Measurements from ENCODE around the gene PLIN5. TPM values are rescaled to one million over a fixed set of nuclear protein-coding genes. Genes with fewer than 3 reads are reported as not detected.

Gene PLIN5
- total RNA-seq, 1 donor from 2014 or later = 0.27 TPM

DNA sequence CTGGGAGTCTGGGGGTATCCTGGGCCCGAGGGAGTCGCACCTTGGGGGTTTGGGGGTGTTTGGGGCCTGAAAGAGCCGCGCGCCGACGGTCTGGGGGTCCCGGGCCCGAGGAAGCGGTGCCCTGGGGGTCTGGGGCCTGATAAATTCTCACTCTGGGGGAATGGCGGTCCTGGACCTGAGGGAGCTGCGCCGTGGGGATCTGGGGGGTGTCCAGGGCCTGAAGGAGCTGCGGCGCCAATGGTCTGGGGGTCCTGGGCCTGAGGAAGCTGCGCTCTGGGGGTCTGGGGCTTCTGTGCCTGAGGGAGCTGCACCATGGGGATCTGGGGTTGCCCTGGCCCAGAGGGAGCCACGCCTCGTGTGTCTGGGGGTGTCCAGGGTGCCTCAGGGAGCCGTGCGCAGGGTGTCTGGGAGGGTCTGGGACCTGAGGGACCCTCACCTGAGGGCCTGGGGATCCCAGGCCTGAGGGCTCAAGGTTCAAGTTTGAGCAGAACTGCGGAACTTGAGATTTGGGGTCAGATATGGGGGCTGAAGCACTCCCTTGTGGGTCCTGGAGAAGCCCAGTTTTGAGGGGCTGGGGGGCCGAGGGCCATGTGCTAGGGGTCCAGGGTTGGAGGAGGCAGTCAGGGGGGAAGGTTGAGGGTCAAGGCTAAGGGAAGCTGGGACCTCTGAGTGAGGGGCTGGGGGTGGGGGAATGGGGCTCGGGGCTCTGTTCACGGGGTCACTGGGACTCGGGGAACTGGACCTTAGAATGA lies 61.8 kb downstream of the PLIN5 start:
- peak overlapping the region; percentile 78 for H3K4me3 Mint-ChIP-seq
- H3K36me3 Mint-ChIP-seq = peaks cover 2% of the 10 kb centered on the region
- peak overlapping the region; percentile 96 for H3K27ac Mint-ChIP-seq
- H3K4me1 Mint-ChIP-seq = peaks cover 18% of the 10 kb centered on the region
- H3K27me3 Mint-ChIP-seq (ENCODE audit: low read depth) = no peaks in the 10 kb centered on the region
- DNase-seq (ENCODE audit: low spot score in 2 of 2, unreplicated experiment in 2 of 2) = no peak
- no peaks in the 10 kb centered on the region for H3K9me3 Mint-ChIP-seq
- TF ChIP-seq, protein P1, sequence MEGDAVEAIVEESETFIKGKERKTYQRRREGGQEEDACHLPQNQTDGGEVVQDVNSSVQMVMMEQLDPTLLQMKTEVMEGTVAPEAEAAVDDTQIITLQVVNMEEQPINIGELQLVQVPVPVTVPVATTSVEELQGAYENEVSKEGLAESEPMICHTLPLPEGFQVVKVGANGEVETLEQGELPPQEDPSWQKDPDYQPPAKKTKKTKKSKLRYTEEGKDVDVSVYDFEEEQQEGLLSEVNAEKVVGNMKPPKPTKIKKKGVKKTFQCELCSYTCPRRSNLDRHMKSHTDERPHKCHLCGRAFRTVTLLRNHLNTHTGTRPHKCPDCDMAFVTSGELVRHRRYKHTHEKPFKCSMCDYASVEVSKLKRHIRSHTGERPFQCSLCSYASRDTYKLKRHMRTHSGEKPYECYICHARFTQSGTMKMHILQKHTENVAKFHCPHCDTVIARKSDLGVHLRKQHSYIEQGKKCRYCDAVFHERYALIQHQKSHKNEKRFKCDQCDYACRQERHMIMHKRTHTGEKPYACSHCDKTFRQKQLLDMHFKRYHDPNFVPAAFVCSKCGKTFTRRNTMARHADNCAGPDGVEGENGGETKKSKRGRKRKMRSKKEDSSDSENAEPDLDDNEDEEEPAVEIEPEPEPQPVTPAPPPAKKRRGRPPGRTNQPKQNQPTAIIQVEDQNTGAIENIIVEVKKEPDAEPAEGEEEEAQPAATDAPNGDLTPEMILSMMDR (IDR thresholded peaks at IDR 0.05; ENCODE audit: unreplicated experiment) = no peak

Other genes starting within 250 kb of the PLIN5 start
- gene TMIGD2, start 232.8 kb downstream of the PLIN5 start, total RNA-seq = 0.29 TPM in 1 of 3 replicates, not detected in the others
- 16.4 to 17.7 TPM (median 17.1 TPM) in 3 replicates for gene FSD1, start 230.6 kb downstream of the PLIN5 start, total RNA-seq
- gene STAP2, start 196.4 kb downstream of the PLIN5 start, total RNA-seq = 74.0 to 79.4 TPM (median 75.3 TPM) in 3 replicates
- gene MPND, start 191.7 kb downstream of the PLIN5 start, total RNA-seq = 34.6 to 42.4 TPM (median 42.2 TPM) in 3 replicates
- 89.9 to 91.7 TPM (median 90.1 TPM) in 3 replicates for gene SH3GL1, start 134.7 kb downstream of the PLIN5 start, total RNA-seq
- gene CHAF1A, start 132.6 kb downstream of the PLIN5 start, total RNA-seq = 30.9 to 35.1 TPM (median 33.1 TPM) in 3 replicates
- gene UBXN6, start 77.4 kb downstream of the PLIN5 start, total RNA-seq = 67.7 to 71.0 TPM (median 69.9 TPM) in 3 replicates
- 87.6 to 91.3 TPM (median 88.9 TPM) in 3 replicates for gene HDGFL2, start 62.9 kb downstream of the PLIN5 start, total RNA-seq
- gene PLIN4, start 16.7 kb downstream of the PLIN5 start, total RNA-seq = 0.25 to 0.29 TPM (median 0.29 TPM) in 3 replicates
- gene LRG1, start 4.8 kb upstream of the PLIN5 start, total RNA-seq = 0.16 TPM in 3 replicates
- 6.5 to 6.9 TPM (median 6.8 TPM) in 3 replicates for gene SEMA6B, start 24.5 kb upstream of the PLIN5 start, total RNA-seq
- 7.4 to 8.2 TPM (median 7.7 TPM) in 3 replicates for gene TNFAIP8L1, start 104.3 kb upstream of the PLIN5 start, total RNA-seq
- gene MYDGF, start 135.1 kb upstream of the PLIN5 start, total RNA-seq = 50.8 to 53.1 TPM (median 51.2 TPM) in 3 replicates
- 36.8 to 37.1 TPM (median 36.9 TPM) in 3 replicates for gene DPP9, start 188.6 kb upstream of the PLIN5 start, total RNA-seq